Measurements from ENCODE around the gene SLC34A3. TPM values are rescaled to one million over a fixed set of nuclear protein-coding genes. Genes with fewer than 3 reads are reported as not detected.

SLC34A3 gene
- polyA plus RNA-seq, 1 experiment: not detected

DNA sequence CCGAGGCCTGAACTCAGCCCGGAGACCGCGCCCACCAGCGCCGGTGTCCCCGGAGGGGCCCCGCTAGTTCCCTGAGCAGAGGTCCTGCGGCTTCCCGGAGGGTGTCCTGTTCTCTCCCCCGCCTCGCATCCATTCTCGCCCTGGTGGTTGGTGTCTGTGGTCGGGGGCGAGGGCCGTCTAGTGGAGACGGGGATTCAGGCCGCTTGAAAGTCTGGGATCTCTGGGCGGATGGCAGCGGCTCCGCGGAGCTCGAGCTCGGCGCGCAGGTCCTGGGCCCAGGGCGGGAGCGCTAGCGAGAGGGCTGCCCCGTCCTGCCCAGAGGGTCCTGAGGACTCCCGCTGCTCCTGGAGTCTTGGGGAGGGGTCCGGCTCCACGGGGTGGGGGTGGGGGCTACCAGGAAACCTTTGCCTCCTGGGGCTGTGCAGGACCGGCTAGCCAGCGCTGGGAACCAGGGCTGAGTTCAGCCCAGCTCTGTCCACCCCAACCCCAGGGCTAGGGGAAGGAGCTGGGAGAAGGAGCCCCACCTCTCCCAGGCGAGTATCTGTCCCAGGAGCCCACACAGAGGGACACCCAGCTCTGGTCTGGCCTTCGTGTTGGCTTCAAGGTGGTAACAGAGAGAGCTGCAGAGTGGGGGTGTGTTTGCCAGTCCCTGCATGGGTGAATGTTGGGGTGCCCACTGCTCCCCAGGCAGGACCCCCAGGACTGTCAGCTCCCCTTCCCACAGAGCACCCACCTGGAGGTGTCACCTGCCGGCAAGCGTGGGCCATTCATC, 50.8 kb downstream of the SLC34A3 start:
- ChIA-PET CTCF (no interaction called here), POLR2A (no interaction called here)
- Histone ChIP-seq H3K27me3 (ENCODE audit: control insufficient read depth, insufficient read depth, low read length) (no peaks in the 10 kb centered on the region), H3K27ac (ENCODE audit: low read depth, low read length) (no peak overlapping the region), H3K4me3 (ENCODE audit: low read depth, low read length) (no peak overlapping the region), H3K9me3 (ENCODE audit: control insufficient read depth, insufficient read depth, low read length) (peaks cover 5% of the 10 kb centered on the region; the same call in 1 of the 2 replicates)
- DNase-seq (ENCODE audit: low read depth, low spot score): no peak
- TF ChIP-seq, protein P1, sequence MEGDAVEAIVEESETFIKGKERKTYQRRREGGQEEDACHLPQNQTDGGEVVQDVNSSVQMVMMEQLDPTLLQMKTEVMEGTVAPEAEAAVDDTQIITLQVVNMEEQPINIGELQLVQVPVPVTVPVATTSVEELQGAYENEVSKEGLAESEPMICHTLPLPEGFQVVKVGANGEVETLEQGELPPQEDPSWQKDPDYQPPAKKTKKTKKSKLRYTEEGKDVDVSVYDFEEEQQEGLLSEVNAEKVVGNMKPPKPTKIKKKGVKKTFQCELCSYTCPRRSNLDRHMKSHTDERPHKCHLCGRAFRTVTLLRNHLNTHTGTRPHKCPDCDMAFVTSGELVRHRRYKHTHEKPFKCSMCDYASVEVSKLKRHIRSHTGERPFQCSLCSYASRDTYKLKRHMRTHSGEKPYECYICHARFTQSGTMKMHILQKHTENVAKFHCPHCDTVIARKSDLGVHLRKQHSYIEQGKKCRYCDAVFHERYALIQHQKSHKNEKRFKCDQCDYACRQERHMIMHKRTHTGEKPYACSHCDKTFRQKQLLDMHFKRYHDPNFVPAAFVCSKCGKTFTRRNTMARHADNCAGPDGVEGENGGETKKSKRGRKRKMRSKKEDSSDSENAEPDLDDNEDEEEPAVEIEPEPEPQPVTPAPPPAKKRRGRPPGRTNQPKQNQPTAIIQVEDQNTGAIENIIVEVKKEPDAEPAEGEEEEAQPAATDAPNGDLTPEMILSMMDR (IDR thresholded peaks at IDR 0.05; ENCODE audit: low read depth, low read length): no peak

Other genes starting within 250 kb of the SLC34A3 start
- 1.5 TPM in 2 replicates for gene LCNL1, start 247.9 kb upstream of the SLC34A3 start, polyA plus RNA-seq (2011; rRNA removed)
- gene PAXX, start 238.5 kb upstream of the SLC34A3 start, polyA plus RNA-seq (2011; rRNA removed): 6.0 and 6.7 TPM in 2 replicates
- 0.42 and 0.63 TPM in 2 replicates for gene CLIC3, start 234.3 kb upstream of the SLC34A3 start, polyA plus RNA-seq (2011; rRNA removed)
- gene ABCA2, start 202.7 kb upstream of the SLC34A3 start, polyA plus RNA-seq (2011; rRNA removed): 4.7 and 8.8 TPM in 2 replicates
- gene FUT7, start 198.8 kb upstream of the SLC34A3 start, polyA plus RNA-seq (2011; rRNA removed): not detected in 2 replicates
- 8.9 and 16.5 TPM in 2 replicates for gene NPDC1, start 184.7 kb upstream of the SLC34A3 start, polyA plus RNA-seq (2011; rRNA removed)
- gene ENTPD2, start 176.8 kb upstream of the SLC34A3 start, polyA plus RNA-seq (2011; rRNA removed): not detected in 2 replicates
- gene SAPCD2, start 160.3 kb upstream of the SLC34A3 start, polyA plus RNA-seq (2011; rRNA removed): 1.5 and 1.8 TPM in 2 replicates
- gene UAP1L1, start 153.4 kb upstream of the SLC34A3 start, polyA plus RNA-seq (2011; rRNA removed): 5.1 and 6.3 TPM in 2 replicates
- 40.8 and 50.2 TPM in 2 replicates for gene MAN1B1, start 143.9 kb upstream of the SLC34A3 start, polyA plus RNA-seq (2011; rRNA removed)
- 30.6 and 52.6 TPM in 2 replicates for gene DPP7, start 116.2 kb upstream of the SLC34A3 start, polyA plus RNA-seq (2011; rRNA removed)
- 0.04 TPM in 1 of 2 replicates, not detected in the other for gene GRIN1, start 91.7 kb upstream of the SLC34A3 start, polyA plus RNA-seq (2011; rRNA removed)
- gene LRRC26, start 60.9 kb upstream of the SLC34A3 start, polyA plus RNA-seq (2011; rRNA removed): not detected in 2 replicates
- not detected in 2 replicates for gene TMEM210, start 58.8 kb upstream of the SLC34A3 start, polyA plus RNA-seq (2011; rRNA removed)
- gene ANAPC2, start 42.3 kb upstream of the SLC34A3 start, polyA plus RNA-seq (2011; rRNA removed): 12.1 and 14.6 TPM in 2 replicates
- gene SSNA1, start 42.2 kb upstream of the SLC34A3 start, polyA plus RNA-seq (2011; rRNA removed): 35.0 and 46.9 TPM in 2 replicates
- gene TPRN, start 30.2 kb upstream of the SLC34A3 start, polyA plus RNA-seq (2011; rRNA removed): 2.8 and 3.8 TPM in 2 replicates
- gene TMEM203, start 25.3 kb upstream of the SLC34A3 start, polyA plus RNA-seq (2011; rRNA removed): 44.2 and 50.2 TPM in 2 replicates
- gene NDOR1, start 25.2 kb upstream of the SLC34A3 start, polyA plus RNA-seq (2011; rRNA removed): 2.8 and 3.8 TPM in 2 replicates
- gene RNF208, start 8.7 kb upstream of the SLC34A3 start, polyA plus RNA-seq (2011; rRNA removed): 0.17 and 0.45 TPM in 2 replicates
- gene CYSRT1, start 5.7 kb upstream of the SLC34A3 start, polyA plus RNA-seq (2011; rRNA removed): 0.27 and 0.56 TPM in 2 replicates
- not detected in 2 replicates for gene RNF224, start 3.4 kb upstream of the SLC34A3 start, polyA plus RNA-seq (2011; rRNA removed)
- gene TUBB4B, start 10.4 kb downstream of the SLC34A3 start, polyA plus RNA-seq (2011; rRNA removed): 223 and 262 TPM in 2 replicates
- not detected in 2 replicates for gene STPG3, start 20.4 kb downstream of the SLC34A3 start, polyA plus RNA-seq (2011; rRNA removed)
- 27.1 and 38.7 TPM in 2 replicates for gene NELFB, start 24.4 kb downstream of the SLC34A3 start, polyA plus RNA-seq (2011; rRNA removed)
- gene TOR4A, start 46.8 kb downstream of the SLC34A3 start, polyA plus RNA-seq (2011; rRNA removed): 14.1 and 18.7 TPM in 2 replicates
- gene NRARP, start 71.4 kb downstream of the SLC34A3 start, polyA plus RNA-seq (2011; rRNA removed): 0.17 and 0.22 TPM in 2 replicates
- gene EXD3, start 192.3 kb downstream of the SLC34A3 start, polyA plus RNA-seq (2011; rRNA removed): 4.0 and 5.4 TPM in 2 replicates
- gene NOXA1, start 192.5 kb downstream of the SLC34A3 start, polyA plus RNA-seq (2011; rRNA removed): 0.06 and 0.09 TPM in 2 replicates
- gene ENTPD8, start 210.5 kb downstream of the SLC34A3 start, polyA plus RNA-seq (2011; rRNA removed): not detected in 2 replicates
- gene NSMF, start 228.4 kb downstream of the SLC34A3 start, polyA plus RNA-seq (2011; rRNA removed): 20.7 and 27.6 TPM in 2 replicates

Data from AG04450 (cell line).